ENCODE measurements around the gene STYXL1.

STYXL1 gene

GRCh38 chr7:75955331-75955955 is 92.4 kb downstream of the STYXL1 start:
- DNase-seq (ENCODE audit: low spot score) = no peak

GRCh38 chr7:75953931-75954330 is 93.9 kb downstream of the STYXL1 start:
- DNase-seq (ENCODE audit: low spot score) = no peak

GRCh38 chr7:75953431-75953830 is 94.4 kb downstream of the STYXL1 start:
- no peak for DNase-seq (ENCODE audit: low spot score)

- DNase-seq (ENCODE audit: low spot score) = no peak
These were observed 96.3 kb downstream of the STYXL1 start for GRCh38 chr7:75951506-75951905.

- DNase-seq (ENCODE audit: low spot score) = no peak
These were observed 97.6 kb downstream of the STYXL1 start for GRCh38 chr7:75950111-75950681.

- DNase-seq (ENCODE audit: low spot score) = no peak
These were observed 99.6 kb downstream of the STYXL1 start for GRCh38 chr7:75948179-75948578.

Data from hematopoietic multipotent progenitor cell treated with erythropoietin and hydrocortisone succinate and interleukin-3 and kit ligand, for 17 days (in vitro differentiated cells).